ENCODE data around the gene MIGA1.

DNA sequence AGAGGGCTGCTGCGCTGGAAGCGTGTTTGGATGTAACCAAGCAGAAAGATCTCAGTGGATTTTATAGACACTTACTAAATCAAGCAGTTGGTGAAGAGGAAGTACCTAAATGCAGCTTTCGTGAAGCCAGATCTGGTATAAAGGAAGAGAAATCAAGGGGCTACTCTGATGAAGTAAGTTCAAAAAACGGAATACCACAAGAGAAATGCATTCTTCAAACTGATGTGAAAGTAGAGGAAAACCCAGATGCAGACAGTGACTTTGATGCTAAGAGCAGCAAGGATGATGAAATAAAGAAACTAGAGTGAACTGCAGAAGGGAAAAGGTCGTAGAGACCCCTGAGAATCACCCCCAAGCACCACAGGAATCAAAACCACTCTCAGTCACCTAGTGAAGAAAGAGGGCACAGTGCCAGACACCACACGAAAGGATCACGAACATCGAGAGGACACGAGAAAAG is 68.2 kb downstream of the MIGA1 start:
- no peak for TF ChIP-seq CTCF (IDR thresholded peaks at IDR 0.05; ENCODE audit: low read depth, low read length)
- TF ChIP-seq EZH2phosphoT487 (IDR thresholded peaks at IDR 0.05; ENCODE audit: low read depth): no peak

All from OCI-LY3 (cell line).